ENCODE results near the gene GPHN. TPM values are rescaled to one million over a fixed set of nuclear protein-coding genes. Genes with fewer than 3 reads are reported as not detected.

GPHN gene
- total and polyA plus RNA-seq, 2 of the 8 experiments (the other 6 are each of a cell fraction or from before 2014, with no cell fraction given) = 6.0 to 16.0 TPM

GRCh38 chr14:67045440-67045839, 537.5 kb downstream of the GPHN start:
- Histone ChIP-seq H2AK5ac (ENCODE audit: low read depth, low read length) (no peak overlapping the region), H3K79me2 (ENCODE audit: control insufficient read depth in 1 of 2, insufficient read depth in 2 of 2, low read length in 2 of 2) (no peaks in the 10 kb centered on the region), H4K8ac (ENCODE audit: extremely low read depth, insufficient read depth, low read length) (no peak overlapping the region; the same call in 1 of the 2 replicates), H4K91ac (replicated peaks; ENCODE audit: insufficient read length, low read length) (no peak overlapping the region), H3K36me3 (ENCODE audit: control insufficient read depth in 2 of 4, insufficient read depth in 4 of 4, low read length in 3 of 4) (no peaks in the 10 kb centered on the region), H3K27me3 (replicated peaks in 1 of 4; ENCODE audit: control insufficient read depth in 3 of 4, extremely low read depth in 1 of 4, insufficient read depth in 3 of 4, low read length in 3 of 4) (no peaks in the 10 kb centered on the region), H3K9me3 (ENCODE audit: insufficient read depth in 2 of 2, low read depth in 1 of 2, low read length in 1 of 2) (no peaks in the 10 kb centered on the region; a peak in 1 of 4 replicates), H2AFZ (ENCODE audit: low read length) (no peak overlapping the region), H3K56ac (replicated peaks; ENCODE audit: insufficient read length, low read depth, low read length) (no peak overlapping the region), H3K14ac (ENCODE audit: insufficient read length) (no peak overlapping the region), H2BK12ac (ENCODE audit: low read depth, low read length) (no peak overlapping the region), H3K18ac (ENCODE audit: extremely low read depth, low read length) (no peak overlapping the region), H3K23ac (ENCODE audit: insufficient read length) (no peak overlapping the region), H2BK120ac (replicated peaks; ENCODE audit: low read depth, low read length) (no peak overlapping the region), H2BK5ac (ENCODE audit: low read depth, low read length) (no peak overlapping the region), H2BK20ac (ENCODE audit: low read length) (no peak overlapping the region), H3K4me2 (ENCODE audit: insufficient read depth in 1 of 2, low read depth in 2 of 2, low read length in 2 of 2) (no peak overlapping the region), H3K9ac (replicated peaks in 1 of 4; ENCODE audit: extremely low read depth in 1 of 4, low read depth in 3 of 4, low read length in 3 of 4) (no peak overlapping the region), H3K4me1 (replicated peaks in 1 of 4; ENCODE audit: control insufficient read depth in 3 of 4, insufficient read depth in 4 of 4, low read length in 3 of 4) (no peaks in the 10 kb centered on the region), H3K4me3 (ENCODE audit: extremely low read depth in 1 of 4, insufficient read depth in 2 of 4, low read depth in 3 of 4, low read length in 4 of 4) (no peak overlapping the region), H2BK15ac (ENCODE audit: low read length) (no peak overlapping the region), H3K27ac (ENCODE audit: low read depth, low read length) (no peak overlapping the region), H3K79me1 (ENCODE audit: low read depth, low read length) (no peaks in the 10 kb centered on the region), H4K5ac (ENCODE audit: insufficient read length, low read depth, low read length) (no peak overlapping the region), H3K4ac (replicated peaks; ENCODE audit: insufficient read length, low read depth, low read length) (no peak overlapping the region), H4K20me1 (replicated peaks in 1 of 2; ENCODE audit: control insufficient read depth in 1 of 2, insufficient read depth in 2 of 2, low read length in 2 of 2) (no peaks in the 10 kb centered on the region), H3K23me2 (ENCODE audit: low read depth, low read length) (no peaks in the 10 kb centered on the region)
- FAIRE-seq (no peak), DNase-seq (ENCODE audit: low read depth in 1 of 2, low spot score in 2 of 2) (no peak)
- TF ChIP-seq YY1 (IDR thresholded peaks at IDR 0.05; ENCODE audit: low read depth, low read length) (no peak), NRF1 (IDR thresholded peaks at IDR 0.05; ENCODE audit: low read depth, low read length) (no peak)
- CTCF ChIA-PET (ENCODE audit: partially characterized antibody) = no interaction called here
- POLR2A ChIA-PET (ENCODE audit: partially characterized antibody) = no interaction called here

Measured in H1 (cell line).